HG03139 (cell line): ENCODE results near the gene IQCH.

Experiments used
- ATAC-seq: cut with Tn5 transposase; IDR thresholded peaks from one replicate; pipeline ENCODE4 v1.9.1; 2021; ENCODE audit not compliant: unreplicated experiment

The IQCH gene

DNA sequence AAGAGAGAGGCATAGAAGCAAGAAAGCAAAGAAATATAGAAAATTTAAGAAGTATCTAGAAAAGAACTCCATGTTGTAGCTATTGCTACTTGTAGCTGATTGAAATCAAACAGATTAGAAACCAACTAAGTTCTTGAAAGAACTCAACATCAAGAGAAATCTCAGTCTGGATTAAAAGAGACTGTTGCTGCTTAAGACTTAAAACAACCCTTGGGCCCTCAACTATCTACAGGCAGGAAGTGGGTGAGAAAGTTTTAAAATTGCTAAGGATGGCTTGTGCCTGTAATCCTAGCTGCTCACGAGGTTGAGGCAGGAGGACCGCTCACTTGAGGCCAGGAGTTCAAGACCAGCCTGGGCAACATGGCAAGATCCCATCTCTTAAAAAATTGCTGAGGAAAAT, 227.1 kb downstream of the IQCH start:
- ATAC-seq = no peak

DNA sequence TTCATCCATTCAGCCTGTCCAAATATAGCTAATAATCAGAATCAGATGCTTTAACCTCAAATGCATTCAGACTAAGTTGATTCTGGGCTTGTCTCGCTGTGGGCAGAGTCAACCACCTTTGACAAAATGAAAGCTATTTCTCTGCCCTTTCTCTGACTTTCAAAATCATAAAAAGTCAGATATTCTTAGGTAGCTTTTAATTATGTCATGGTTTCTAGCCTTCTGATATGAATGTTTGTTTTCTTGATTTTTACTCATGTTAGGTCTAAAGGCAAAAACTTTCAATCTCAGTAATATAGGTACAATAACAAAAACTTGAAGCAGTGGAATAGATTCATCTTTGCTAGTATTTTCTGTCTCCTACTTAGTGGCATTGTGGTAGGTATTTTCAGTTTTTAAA, 241.0 kb downstream of the IQCH start:
- no peak for ATAC-seq

DNA sequence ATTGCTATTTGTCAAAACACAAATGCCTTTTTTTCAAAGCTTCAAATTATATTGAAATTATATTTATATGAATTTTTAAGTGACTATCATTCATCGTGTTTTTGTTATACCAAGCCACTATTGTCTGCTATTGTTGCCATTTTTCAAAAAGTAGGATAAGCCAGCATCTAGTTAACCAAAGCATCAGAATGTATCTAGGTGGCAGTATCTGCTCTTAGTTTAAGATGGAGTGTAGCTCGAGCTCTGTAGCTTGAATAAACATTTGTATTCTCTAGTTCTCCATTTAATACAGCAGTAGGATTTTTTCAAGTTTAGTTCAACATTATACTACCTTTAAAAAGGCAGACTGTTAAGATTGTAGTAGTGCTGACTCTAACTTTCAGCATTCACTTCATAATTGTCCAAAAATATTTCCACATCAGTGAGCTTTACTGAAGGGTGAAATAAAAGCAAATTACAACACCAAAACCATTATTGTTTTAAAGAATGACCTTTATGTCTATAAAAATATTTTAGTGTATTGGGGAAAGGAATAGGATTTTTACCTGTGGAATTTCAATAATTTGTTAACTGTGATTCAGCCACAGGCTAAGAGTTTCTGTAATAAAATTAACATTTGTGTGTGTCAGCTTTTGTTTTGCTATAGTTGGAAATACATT, 246.7 kb downstream of the IQCH start:
- no peak for ATAC-seq

DNA sequence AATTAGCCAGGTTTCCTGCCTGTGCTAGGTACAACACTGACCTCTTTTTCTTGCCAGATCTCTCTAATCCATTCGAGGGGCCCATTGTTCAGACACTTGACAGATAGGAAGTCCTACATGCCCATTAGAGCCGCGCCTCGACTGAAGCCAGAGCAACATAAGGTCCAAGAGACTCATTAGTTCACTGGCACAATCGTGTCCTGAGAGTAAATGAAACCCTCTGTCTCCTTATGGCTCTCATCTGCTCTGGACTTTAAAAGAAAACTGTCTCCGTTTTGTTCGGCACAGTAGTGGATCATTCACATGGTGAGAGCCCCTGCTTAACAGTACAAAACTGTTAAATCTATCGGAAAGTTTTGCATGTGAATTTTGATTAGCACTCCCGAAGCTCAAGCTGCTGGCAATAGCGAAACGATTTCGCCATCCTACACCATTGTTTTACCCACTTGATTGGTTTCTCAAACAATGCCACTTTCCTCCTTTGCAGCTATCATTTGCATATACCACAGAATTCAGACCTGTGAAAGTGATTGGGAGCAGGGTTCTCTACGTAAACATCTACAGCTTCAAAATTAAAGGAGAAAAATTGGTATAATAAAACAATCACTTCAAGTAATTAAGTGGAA, 247.4 kb downstream of the IQCH start:
- ATAC-seq = no peak

DNA sequence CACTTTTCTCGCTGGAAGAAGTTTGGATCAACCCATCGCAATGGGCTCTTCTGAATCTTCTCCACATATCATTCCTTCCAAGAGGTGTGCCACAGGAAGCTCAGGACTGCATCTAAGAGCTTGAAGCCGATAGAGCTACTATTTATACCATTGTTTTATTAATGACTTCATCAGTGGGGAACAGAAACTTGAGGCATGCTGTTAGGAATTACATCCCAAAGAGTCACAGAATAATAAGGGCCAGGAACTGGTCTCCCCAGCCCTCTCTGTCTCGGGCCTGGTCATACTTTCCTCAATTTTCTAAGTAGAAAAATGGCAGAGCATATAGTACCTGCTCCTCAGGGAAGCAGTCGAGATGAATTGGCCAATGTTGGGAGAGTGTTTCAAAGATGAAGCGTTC, 249.5 kb downstream of the IQCH start:
- no peak for ATAC-seq

DNA sequence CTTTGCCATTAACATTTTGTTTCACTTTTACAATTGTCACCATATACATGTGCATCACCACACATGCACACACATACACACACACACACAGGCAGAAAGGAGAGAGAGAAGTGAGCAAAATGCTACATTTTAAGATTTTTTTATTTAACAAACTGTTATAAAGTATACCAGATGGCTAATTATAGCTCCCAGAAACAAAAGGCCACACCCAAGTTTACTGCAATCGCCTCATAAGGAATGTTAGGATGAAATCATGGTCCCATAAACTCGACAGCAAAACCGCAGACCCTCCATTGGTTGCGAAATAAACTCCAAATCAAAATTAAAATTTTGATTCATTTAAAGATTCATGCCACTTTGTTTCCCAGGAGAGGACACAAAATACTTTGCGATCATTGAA, 250.2 kb downstream of the IQCH start:
- ATAC-seq = no peak

DNA sequence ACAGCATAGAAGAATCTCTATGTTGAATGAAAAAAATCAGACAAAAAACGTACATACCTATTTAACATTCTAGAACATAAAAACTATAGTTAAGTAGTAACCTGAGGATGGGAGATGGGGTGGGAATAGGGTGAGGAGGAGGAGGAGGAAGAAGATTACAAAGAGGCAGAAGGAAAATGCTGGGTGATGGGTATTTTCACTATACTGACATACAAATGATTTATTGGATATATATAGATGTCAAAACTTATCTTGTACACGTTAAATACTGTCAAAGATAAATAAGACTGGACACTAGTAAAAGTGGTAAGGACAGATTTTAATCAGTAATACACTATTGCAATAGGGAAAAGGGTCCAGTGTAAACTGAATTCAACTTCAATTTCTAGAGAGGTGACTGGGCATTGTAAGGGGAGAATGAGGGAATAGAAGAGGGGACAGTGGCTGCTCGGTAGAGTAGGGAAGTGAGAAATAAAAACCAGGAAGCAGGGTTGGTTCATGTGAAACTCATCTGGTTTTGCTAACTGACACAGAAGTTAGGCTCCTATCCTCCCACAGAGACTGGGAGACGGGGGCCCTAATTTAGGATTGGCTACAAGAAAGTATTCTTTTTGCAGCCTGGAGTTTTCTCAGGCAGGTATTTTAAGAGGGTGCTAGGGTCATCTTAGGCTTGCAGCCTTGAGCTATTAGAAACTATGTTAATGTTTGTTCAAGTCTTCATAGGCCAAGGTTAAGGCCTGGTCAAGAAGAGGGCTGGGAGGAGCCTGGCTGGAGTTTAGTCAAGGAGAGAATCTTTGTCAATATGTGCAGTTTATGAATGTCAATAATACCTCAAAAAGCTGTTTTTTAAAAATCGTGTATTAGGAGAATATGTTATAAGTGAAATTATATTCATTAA, 251.3 kb downstream of the IQCH start:
- no peak for ATAC-seq

DNA sequence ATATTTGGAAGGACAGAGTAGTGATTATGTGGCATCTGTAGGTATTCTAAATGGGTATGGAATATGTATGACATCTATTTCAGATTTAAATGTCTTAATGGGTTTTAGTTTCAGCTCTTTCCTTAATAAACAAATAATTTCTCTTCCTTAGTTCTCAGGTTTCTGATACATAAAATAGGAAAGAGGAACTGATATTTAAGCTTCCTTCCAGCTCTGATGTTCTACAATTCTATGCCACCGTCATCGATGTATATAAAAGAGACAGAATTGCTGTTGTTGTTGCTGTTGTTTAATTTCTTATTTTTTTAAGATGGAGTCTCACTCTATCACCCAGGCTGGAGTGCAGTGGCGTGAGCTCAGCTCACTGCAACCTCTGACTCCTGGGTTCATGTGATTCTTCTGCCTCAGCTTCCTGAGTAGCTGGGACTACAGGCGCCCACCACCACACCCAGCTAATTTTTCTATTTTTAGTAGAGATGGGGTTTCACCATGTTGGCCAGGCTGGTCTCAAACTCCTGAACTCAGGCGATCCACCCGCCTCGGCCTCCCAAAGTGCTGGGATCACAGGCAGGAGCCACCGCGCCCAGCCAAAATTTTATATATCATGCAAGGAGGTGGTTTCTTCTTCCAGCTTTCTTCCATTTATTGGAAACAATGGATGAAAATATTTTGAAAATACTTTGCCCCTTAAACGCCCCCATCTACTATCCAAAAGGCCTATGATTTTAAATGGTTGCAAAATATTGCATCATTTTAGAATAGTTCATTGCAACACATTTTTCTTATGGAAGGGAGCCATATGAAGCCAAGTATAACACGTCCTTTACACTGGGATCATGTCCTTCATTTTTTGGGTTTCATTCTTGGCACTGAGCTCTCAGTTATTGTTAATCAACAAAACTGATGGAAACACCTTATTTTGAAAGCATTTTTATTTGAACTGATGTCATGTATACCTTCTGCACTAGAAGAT, 252.5 kb downstream of the IQCH start:
- ATAC-seq = no peak

DNA sequence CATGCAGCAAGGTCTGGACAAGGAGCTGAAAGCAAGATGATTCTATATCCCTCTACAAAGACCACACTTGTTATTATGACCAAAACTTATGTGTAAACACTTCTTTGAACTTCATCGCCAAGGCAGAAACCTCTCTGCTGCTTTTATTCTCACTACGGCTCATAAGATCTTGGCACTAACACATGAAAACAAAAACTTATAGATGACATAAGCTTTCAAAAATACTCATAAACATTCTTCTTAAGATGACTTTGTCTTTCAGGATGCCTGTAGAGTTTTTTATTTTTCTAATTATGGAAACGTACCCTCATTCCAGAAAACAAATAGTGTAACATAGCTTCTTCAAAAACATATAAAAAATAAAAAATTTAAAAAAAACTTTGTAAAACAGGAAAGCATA, 253.8 kb downstream of the IQCH start:
- no peak for ATAC-seq

DNA sequence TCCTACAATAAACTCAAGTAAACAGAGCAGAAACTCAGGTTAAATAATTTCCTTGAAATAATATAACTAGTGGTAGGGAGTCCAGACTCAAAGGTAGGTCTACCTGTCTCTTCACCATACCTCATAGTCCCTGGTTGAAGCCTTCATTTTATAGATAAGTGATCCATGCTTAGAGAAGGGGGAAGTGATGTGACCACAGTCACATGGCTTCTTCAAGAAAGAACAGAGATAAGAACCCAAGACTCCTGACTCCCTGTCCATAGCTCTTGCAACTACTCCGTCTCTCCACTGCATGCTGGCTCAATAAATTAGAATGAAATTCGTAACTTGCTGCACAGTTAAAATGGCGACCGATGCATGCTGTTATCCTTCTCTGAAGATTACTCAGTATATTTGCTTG, 255.3 kb downstream of the IQCH start:
- ATAC-seq = no peak

DNA sequence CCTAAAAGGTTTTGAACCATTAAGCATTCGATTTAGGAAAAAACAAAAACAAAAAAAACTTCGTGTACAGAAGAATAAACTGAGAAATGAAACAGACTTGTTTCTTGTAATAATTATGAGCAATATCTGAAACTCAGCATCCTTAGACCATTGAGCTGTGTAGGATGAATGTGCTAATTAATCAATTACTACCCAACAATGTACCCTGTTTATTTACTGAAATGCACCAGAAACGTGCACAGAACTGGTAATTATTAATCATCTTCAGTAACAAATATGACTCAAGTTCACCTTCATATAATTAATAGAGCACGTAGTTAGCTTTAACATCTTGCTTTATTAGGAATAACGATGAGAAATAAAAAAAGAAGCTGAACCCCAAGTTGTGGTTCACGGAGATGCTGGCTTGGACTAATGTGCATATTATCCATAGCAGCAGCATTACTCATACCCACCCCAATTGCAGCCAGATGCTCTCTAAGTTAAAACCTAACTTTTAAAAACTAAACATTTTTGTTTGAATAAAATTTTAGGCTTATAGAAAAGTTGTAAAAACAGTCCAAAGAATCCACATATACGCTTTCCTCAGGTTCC, 256.1 kb downstream of the IQCH start:
- ATAC-seq = no peak

DNA sequence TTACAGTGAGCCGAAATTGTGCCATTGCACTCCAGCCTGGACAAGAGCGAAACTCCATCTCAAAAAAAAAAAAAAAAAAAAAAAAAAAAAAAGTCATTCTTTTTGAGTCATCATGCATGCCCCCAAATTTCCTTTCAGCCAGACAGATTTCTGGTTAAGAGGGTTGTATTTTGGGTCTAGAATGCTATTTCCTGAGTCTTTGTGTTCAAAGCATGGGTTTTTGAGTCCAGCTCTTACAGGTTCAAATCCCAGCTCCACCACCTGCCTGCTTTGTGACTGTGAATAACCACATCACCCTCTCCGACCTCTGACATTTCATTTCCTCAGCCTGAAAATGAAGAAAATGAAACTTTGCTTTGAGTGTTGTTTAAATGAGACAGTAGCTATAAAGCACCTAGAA, 257.0 kb downstream of the IQCH start:
- no peak for ATAC-seq

DNA sequence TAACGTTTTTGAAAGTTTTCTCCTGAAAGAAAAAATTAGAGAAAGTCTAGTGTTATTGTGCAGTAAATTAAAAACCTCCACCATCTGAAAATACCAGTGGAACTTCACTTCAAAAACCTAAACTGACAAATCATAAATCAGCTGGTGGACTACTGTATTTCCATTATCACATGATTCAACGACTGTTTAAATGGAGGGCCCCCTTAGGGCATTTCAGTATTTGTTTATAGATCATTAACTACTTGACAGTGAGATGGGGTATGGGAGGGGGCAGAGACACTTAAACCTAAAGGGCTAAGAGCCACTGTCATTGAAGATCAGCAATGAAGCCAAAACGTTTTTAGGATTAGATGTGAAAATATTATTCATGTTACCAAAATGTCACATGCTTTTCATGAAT, 257.6 kb downstream of the IQCH start:
- ATAC-seq = no peak

DNA sequence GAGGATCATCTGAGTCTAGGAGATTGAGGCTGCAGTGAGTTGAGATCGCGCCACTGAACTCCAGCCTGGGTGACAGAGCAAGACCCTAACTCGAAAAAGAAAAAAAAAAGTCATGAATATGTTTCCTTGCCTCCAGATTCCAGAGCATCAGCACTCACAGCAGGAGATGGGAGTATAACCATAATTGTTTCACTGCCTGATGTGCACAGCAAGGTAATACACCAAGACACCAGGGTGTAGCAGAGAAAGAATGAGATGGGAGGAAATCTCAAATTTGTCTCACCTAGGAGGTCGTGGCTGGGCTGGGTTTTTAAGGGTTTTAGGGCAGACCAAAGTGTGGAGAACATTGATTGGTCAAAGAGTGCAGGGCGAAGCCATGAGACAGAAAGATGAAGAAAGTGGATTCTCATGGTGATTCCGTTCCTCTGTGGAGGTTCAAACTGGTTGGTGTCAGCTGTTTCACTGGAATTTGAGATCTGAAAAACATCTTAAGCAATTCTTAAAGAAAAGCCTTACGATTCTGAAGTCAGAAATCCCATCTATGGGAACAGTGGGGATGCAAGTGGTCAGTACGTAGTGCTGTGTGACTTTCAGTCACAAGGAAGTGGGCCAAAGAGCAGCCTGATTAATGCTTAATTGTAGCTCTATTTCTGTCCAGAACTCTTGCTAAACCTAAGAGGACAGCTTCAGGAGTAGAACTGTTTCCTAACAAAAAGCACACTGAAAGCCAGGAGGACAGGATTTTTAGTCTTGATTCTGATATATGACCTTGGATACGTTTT, 258.5 kb downstream of the IQCH start:
- no peak for ATAC-seq

DNA sequence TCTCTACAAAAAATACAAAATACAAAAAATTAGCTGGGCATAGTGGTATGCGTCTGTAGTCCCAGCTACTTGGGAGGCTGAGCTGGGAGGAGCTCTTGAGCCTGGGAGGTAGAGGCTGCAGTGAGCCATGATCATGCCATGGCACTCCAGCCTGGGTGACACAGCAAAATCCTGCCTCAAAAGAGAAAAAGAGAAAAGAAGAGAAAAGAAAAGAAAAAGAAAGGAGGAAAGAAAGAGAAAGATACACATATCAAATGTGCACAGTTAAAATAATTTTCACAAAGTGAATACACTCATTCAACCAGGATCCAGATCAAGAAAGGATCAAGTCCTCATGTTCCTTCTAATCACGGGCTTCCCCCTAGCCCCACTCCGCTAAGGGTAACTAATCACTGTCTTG, 260.5 kb downstream of the IQCH start:
- ATAC-seq = no peak

DNA sequence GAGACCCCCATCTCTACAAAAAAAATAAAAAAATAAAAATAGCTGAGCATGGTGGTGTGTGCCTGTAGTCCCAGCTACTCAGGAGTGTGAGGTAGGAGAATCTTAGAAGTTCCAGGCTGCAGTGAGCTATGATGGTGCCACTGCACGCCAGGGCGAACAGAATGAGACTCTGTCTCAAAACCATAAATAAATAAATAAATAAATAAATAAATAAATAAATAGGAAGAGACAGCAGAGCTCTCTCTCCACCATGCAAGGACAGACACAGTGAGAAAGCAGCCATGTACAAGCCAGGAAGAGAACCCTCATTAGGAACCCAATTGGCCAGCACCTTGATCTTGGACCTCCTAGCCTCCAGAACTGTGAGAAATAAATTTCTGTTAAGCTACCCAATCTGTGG, 261.0 kb downstream of the IQCH start:
- no peak for ATAC-seq

DNA sequence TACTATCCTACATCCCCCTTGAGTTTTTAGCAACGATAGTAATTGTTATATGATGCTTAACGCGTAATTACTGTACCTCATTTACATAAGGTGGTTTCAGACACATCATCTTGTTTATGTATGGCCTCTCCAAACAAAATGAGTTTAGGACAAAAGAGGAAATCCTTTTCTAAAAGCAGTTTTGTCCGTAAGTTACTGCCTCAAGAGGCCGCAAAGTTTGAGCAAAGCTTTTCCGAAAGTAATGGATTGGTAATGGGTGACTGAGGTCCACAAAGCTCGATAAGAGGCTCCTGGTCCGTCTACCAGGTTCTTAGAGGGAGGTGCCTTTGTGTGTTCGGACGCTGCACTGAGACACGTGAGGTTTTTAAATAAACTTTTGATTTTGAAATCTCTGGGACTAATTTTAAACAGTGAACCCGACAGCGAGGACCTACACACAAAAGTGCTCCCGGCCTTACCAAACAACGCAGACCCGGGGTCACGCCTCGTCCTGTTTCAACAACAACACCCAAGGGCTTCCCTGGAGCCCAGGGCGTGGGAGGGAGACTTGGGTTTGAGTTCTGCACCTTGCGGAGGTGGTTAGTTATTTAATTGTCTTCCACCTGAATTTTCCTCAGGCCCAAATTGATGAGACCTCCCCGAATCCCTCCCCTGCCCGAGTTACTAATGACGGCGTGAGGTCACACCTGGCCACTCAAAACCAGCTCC, 265.9 kb downstream of the IQCH start:
- ATAC-seq = no peak

DNA sequence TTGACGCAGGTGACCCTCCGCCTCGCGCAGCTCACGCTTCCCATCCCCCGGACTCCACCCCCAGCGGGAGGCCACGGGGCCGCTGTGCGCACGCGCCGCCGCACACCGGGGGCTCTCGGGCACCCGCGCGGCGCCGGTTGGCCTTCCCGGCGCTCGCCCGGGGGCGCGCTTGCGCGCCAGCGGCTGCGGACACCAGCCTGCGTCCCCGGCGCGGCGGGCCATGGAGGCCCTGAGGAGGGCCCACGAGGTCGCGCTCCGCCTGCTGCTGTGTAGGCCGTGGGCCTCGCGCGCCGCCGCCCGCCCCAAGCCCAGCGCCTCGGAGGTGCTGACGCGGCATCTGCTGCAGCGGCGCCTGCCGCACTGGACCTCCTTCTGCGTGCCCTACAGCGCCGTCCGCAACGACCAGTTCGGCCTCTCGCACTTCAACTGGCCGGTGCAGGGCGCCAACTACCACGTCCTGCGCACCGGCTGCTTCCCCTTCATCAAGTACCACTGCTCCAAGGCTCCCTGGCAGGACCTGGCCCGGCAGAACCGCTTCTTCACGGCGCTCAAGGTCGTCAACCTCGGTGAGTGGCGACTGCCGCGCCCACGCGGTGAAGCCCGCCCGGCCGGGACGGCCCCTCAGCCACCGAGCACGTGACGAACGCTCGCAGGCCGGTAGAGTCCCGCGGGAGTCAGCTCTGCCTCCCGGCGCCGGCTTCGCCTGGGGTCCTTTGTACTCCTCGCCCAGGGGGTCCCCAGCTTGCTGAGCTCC, 266.6 kb downstream of the IQCH start, which contains the start of gene C15orf61:
C15orf61 (plus strand) TSS at position 103 of the 754 bp plus-strand sequence; CDS start at position 221, 118 bp downstream.
- ATAC-seq = peak; percentile 62
